Epithelial cell of esophagus (primary cell): ENCODE measurements around the gene FRK.
A peak's percentile ranks its signal among the peaks of the same experiment; 100 is the strongest.
"Not testable (repeated sequence)": the region's sequence is repeated elsewhere in the genome, so short reads cannot be mapped to it uniquely, and the experiment has no call there.

Source experiments
- DNase-seq: peaks from one replicate; pipeline ENCODE4 v3.0.0; 2010; ENCODE audit warnings: low read depth
- H3K4me3 ChIP-seq: 2 replicates; pipeline ENCODE4 v1.5.1; 2011; ENCODE audit warnings: mild to moderate bottlenecking, low read length, control low read depth
- CTCF ChIP-seq: IDR thresholded peaks from 2 replicates; pipeline ENCODE4 v1.5.1; 2011; ENCODE audit warnings: low read depth, mild to moderate bottlenecking, low read length, control low read depth, inconsistent platforms; ENCODE audit not compliant: insufficient read depth; ENCODE audit errors: missing control alignments

FRK gene

GRCh38 chr6:115954740-115955139, 106.0 kb downstream of the FRK start:
- no peak for TF ChIP-seq CTCF
- DNase-seq, result no peak
- no peak overlapping the region for H3K4me3 ChIP-seq

- no peak for DNase-seq
- TF ChIP-seq CTCF, result no peak
- no peak overlapping the region for H3K4me3 ChIP-seq
Measured at GRCh38 chr6:115948751-115949150, 111.9 kb downstream of the FRK start.

GRCh38 chr6:115947966-115948541, 112.6 kb downstream of the FRK start:
- no peak for TF ChIP-seq CTCF
- no peak overlapping the region for H3K4me3 ChIP-seq
- no peak for DNase-seq

GRCh38 chr6:115945812-115946211, 114.9 kb downstream of the FRK start:
- TF ChIP-seq CTCF, result no peak
- H3K4me3 ChIP-seq, result no peak overlapping the region
- DNase-seq, result peak; percentile 41

GRCh38 chr6:115945306-115945705, 115.4 kb downstream of the FRK start:
- no peak for DNase-seq
- no peak for TF ChIP-seq CTCF
- no peak overlapping the region for H3K4me3 ChIP-seq

GRCh38 chr6:115944829-115945228, 115.9 kb downstream of the FRK start:
- DNase-seq, H3K4me3 ChIP-seq: not testable (repeated sequence)

GRCh38 chr6:115937502-115937901, 123.2 kb downstream of the FRK start:
- not testable (repeated sequence) for DNase-seq, H3K4me3 ChIP-seq

GRCh38 chr6:115935361-115935760, 125.3 kb downstream of the FRK start:
- H3K4me3 ChIP-seq, result no peak overlapping the region
- DNase-seq, result no peak
- TF ChIP-seq CTCF, result no peak
